Measurements from ENCODE around the gene HDAC1.
"Not testable (repeated sequence)": the region's sequence is repeated elsewhere in the genome, so short reads cannot be mapped to it uniquely, and the experiment has no call there.

The HDAC1 gene

DNA sequence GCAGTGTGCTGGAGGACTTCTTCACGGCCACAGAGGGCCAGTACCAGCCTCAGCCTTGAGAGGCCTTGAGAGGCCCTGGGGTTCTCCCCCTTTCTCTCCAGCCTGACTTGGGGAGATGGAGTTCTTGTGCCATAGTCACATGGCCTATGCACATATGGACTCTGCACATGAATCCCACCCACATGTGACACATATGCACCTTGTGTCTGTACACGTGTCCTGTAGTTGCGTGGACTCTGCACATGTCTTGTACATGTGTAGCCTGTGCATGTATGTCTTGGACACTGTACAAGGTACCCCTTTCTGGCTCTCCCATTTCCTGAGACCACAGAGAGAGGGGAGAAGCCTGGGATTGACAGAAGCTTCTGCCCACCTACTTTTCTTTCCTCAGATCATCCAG, 6.2 kb upstream of the HDAC1 start:
- no peak overlapping the region for H3K4me3 ChIP-seq (ENCODE audit: low read depth, low read length)
- no peaks in the 10 kb centered on the region for H3K9me3 ChIP-seq (ENCODE audit: severe bottlenecking)
- H3K27me3 ChIP-seq (ENCODE audit: insufficient read depth, low read depth, severe bottlenecking), result no peaks in the 10 kb centered on the region
- no peak for DNase-seq
- no peaks in the 10 kb centered on the region for H3K36me3 ChIP-seq
- no peak overlapping the region for H3K27ac ChIP-seq
- TF ChIP-seq, protein P1, sequence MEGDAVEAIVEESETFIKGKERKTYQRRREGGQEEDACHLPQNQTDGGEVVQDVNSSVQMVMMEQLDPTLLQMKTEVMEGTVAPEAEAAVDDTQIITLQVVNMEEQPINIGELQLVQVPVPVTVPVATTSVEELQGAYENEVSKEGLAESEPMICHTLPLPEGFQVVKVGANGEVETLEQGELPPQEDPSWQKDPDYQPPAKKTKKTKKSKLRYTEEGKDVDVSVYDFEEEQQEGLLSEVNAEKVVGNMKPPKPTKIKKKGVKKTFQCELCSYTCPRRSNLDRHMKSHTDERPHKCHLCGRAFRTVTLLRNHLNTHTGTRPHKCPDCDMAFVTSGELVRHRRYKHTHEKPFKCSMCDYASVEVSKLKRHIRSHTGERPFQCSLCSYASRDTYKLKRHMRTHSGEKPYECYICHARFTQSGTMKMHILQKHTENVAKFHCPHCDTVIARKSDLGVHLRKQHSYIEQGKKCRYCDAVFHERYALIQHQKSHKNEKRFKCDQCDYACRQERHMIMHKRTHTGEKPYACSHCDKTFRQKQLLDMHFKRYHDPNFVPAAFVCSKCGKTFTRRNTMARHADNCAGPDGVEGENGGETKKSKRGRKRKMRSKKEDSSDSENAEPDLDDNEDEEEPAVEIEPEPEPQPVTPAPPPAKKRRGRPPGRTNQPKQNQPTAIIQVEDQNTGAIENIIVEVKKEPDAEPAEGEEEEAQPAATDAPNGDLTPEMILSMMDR (IDR thresholded peaks at IDR 0.05; ENCODE audit: low read depth, low read length), result no peak

DNA sequence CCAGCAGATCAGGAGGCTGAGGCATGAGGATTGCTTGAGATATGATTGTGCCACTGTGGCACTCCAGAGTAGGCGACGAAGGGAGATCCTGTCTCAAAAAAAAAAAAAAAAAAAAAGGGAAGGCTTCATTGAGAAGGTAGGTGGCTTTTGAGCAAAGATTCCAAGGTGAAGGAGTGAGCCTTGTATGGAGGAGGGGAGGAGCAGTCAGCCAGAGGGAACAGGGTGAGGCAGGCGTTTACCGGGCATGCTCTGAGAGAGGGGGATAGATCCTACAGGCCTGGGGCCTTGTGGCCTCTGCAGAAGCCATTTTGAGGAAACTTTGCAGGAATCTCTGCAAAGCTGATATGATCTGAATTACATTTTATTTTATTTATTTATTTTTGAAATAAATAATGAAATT, 5.1 kb upstream of the HDAC1 start:
- no peak for DNase-seq
- H3K27me3 ChIP-seq (ENCODE audit: insufficient read depth, low read depth, severe bottlenecking), result no peaks in the 10 kb centered on the region
- no peak overlapping the region for H3K27ac ChIP-seq
- H3K36me3 ChIP-seq, result no peaks in the 10 kb centered on the region
- H3K4me3 ChIP-seq (ENCODE audit: low read depth, low read length), result no peak overlapping the region
- TF ChIP-seq, protein P1 (IDR thresholded peaks at IDR 0.05; ENCODE audit: low read depth, low read length), result no peak
- H3K9me3 ChIP-seq (ENCODE audit: severe bottlenecking), result no peaks in the 10 kb centered on the region

DNA sequence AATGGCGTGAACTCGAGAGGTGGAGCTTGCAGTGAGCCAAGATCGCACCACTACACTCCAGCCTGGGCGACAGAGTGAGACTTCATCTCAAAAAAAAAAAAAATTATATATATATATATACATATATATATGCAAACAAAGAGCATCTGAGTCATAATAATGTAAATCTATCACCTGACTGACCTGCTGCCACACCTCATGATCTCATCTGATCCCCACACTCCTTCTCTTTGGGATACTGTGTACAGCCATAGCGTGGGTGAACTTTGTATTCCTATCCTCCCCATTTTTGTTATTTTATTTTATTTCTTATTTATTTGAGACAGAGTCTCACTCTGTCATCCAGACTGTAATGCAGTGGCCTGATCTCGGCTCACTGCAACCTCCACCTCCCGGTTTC, 2.6 kb upstream of the HDAC1 start:
- Histone ChIP-seq H3K27ac (no peak overlapping the region), H3K4me3 (ENCODE audit: low read depth, low read length) (no peak overlapping the region)
- DNase-seq, result no peak

DNA sequence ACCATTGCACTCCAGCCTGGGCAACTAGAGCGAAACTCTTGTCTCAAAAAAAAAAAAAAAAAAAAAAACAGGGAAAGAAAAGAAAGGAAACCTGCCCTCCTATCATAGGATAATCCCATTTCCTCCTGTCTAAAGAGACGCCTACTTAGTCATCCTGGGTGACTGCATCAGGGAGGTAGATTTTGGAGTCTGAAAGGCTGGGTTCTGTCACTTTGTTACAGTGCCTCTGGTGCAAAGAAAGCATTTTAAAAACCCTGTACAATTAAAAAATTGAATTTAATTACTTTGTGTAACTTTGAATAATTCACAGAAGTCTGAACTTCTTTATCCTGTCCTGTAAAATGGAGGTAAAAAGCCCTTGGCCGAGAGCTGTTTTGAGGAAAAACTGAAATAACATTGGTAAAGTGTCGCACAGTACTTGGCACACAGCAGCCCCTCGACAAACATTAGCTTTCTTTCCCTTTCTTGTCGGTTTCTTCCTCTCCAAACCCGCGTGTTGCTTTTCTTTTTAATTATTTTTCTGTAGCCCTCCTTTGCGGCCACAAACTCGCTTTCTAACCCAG, 657 bp upstream of the HDAC1 start:
- TF ChIP-seq, protein P1 (IDR thresholded peaks at IDR 0.05; ENCODE audit: low read depth, low read length), result no peak

More for the DNA sequence above, 2.6 kb upstream of the HDAC1 start:
- no peaks in the 10 kb centered on the region for H3K27me3 ChIP-seq (ENCODE audit: insufficient read depth, low read depth, severe bottlenecking)
- peaks cover 7% of the 10 kb centered on the region for H3K36me3 ChIP-seq
- TF ChIP-seq, protein P1 (IDR thresholded peaks at IDR 0.05; ENCODE audit: low read depth, low read length), result no peak
- no peaks in the 10 kb centered on the region for H3K9me3 ChIP-seq (ENCODE audit: severe bottlenecking)

DNA sequence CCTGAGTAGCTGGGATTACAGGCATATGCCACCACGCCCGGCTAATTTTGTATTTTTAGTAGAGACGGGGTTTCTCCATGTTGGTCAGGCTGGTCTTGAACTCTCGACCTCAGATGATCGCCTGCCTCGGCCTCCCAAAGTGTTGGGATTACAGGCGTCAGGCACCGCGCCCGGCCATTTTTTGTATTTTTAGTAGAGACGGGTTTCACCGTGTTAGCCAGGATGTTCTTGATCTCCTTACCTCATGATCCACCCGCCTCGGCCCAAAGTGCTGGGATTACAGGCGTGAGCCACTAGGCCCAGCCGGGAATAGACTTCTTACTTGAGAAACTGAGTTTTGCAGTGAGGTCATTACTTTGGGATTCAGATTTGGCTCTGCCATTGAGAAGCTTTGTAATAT, 6.3 kb downstream of the HDAC1 start:
- H3K36me3 ChIP-seq, result peaks cover 58% of the 10 kb centered on the region
- not testable (repeated sequence) for H3K9me3 ChIP-seq (ENCODE audit: severe bottlenecking); H3K4me3 ChIP-seq (ENCODE audit: low read depth, low read length); H3K27me3 ChIP-seq (ENCODE audit: insufficient read depth, low read depth, severe bottlenecking)
- H3K27ac ChIP-seq, result peak overlapping the region; percentile 41
- peak; percentile 45 for DNase-seq

More for the DNA sequence above, 657 bp upstream of the HDAC1 start:
- peak overlapping the region; percentile 87 for H3K4me3 ChIP-seq (ENCODE audit: low read depth, low read length)
- no peaks in the 10 kb centered on the region for H3K27me3 ChIP-seq (ENCODE audit: insufficient read depth, low read depth, severe bottlenecking)
- H3K9me3 ChIP-seq (ENCODE audit: severe bottlenecking), result no peaks in the 10 kb centered on the region
- peaks cover 18% of the 10 kb centered on the region for H3K36me3 ChIP-seq
- no peak for DNase-seq
- H3K27ac ChIP-seq, result peak overlapping the region; percentile 81

DNA sequence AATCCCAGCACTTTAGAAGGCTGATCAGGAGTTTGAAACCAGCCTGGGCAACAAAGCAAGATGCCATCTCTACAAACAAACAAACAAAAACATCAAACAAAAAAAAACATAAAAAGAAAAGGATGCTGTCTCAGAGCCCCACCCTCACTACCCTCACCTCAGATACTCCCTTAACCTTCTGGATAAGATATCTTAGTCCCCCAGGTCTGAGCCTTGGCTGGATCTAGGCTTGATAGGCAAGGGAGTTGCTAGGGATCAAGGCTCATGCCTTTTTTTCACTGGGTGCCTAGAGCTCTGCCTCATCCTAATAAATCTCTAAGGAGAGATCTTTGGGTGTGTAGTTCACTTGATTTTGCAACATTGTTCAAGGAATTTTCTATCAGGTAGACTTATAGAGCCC, 7.4 kb downstream of the HDAC1 start:
- no peak for DNase-seq
- Histone ChIP-seq H3K36me3 (peaks cover 61% of the 10 kb centered on the region), H3K27me3 (ENCODE audit: insufficient read depth, low read depth, severe bottlenecking) (no peaks in the 10 kb centered on the region), H3K27ac (no peak overlapping the region), H3K4me3 (ENCODE audit: low read depth, low read length) (no peak overlapping the region), H3K9me3 (ENCODE audit: severe bottlenecking) (no peaks in the 10 kb centered on the region)
- TF ChIP-seq, protein P1 (IDR thresholded peaks at IDR 0.05; ENCODE audit: low read depth, low read length), result no peak
